B cell (primary cell): ENCODE data around the gene HAX1. TPM values are rescaled to one million over a fixed set of nuclear protein-coding genes. Genes with fewer than 3 reads are reported as not detected.
"Not testable (repeated sequence)": the region's sequence is repeated elsewhere in the genome, so short reads cannot be mapped to it uniquely, and the experiment has no call there.

ENCODE experiments used
- ATAC-seq: fragments of 200-7000 bp; cut with Tn5 transposase; one replicate; pipeline ENCODE4 v1.10.0; 2021; ENCODE audit warnings: low read depth, mild to moderate bottlenecking, moderate number of reproducible peaks, moderate library complexity
- CTCF ChIA-PET: fragments of 350-600 bp; sonication (Branson Sonifier 250); formaldehyde crosslinking; loops from one replicate; lab custom pipeline; 2021; ENCODE audit warnings: antibody characterized with exemption, inconsistent platforms; lab: Charles Lee
- POLR2A ChIA-PET: fragments of 350-600 bp; sonication (Branson Sonifier 250); formaldehyde crosslinking; loops from one replicate; lab custom pipeline; 2021; ENCODE audit warnings: antibody characterized with exemption; lab: Charles Lee
- DNase-seq: peaks from one replicate; pipeline ENCODE4 v3.0.0; 2013
- H2AFZ ChIP-seq: 2 replicates; pipeline ENCODE4 v1.6.1; 2012; ENCODE audit warnings: mild to moderate bottlenecking, low read depth, low read length; ENCODE audit not compliant: insufficient read depth, poor library complexity, severe bottlenecking
- H3K27ac ChIP-seq, 2 donors: 1 replicate in 1 of 2; 2 replicates in 1 of 2; pipeline ENCODE4 v1.5.1; 2012 to 2013; ENCODE audit warnings: low read length in 2 of 2, mild to moderate bottlenecking in 2 of 2, moderate library complexity in 1 of 2
- H3K27me3 ChIP-seq, 4 experiments: fragments of 200-600 bp in 1 of 4; sonication (generic) in 1 of 4; replicated peaks in 1 of 4; 1 replicate in 2 of 4; 2 replicates in 2 of 4; pipeline versions ENCODE4 v1.6.1 to v1.7.0; 2013 to 2016; ENCODE audit warnings: low read length in 3 of 4, mild to moderate bottlenecking in 2 of 4, mixed read lengths in 1 of 4, moderate library complexity in 1 of 4; ENCODE audit not compliant: insufficient read depth in 4 of 4, control insufficient read depth in 3 of 4; ENCODE audit errors: control extremely low read depth in 1 of 4
- H3K36me3 ChIP-seq, 2 experiments: replicated peaks in 1 of 2; 1 replicate in 1 of 2; 2 replicates in 1 of 2; pipeline versions ENCODE4 v1.6.1 to v1.7.1; 2013; ENCODE audit warnings: low read length in 1 of 2; ENCODE audit not compliant: insufficient read depth in 2 of 2, control insufficient read depth in 1 of 2; ENCODE audit errors: control extremely low read depth in 1 of 2, extremely low read depth in 1 of 2
- H3K4me1 ChIP-seq, 2 donors: fragments of 200-600 bp in 1 of 2; sonication (generic) in 1 of 2; 1 replicate in 1 of 2; 2 replicates in 1 of 2; pipeline versions ENCODE4 v1.5.1 to v1.6.1; 2013 to 2017; ENCODE audit warnings: low read length in 2 of 2; ENCODE audit not compliant: control insufficient read depth in 2 of 2, insufficient read depth in 2 of 2
- H3K4me2 ChIP-seq: replicated peaks from 2 replicates; pipeline ENCODE3; 2012; ENCODE audit warnings: mild to moderate bottlenecking, low read depth, low read length; ENCODE audit not compliant: poor library complexity, severe bottlenecking
- H3K4me3 ChIP-seq, 5 experiments: fragments of 200-600 bp in 1 of 5; sonication (generic) in 1 of 5; 1 replicate in 3 of 5; 2 replicates in 2 of 5; pipeline versions ENCODE4 v1.5.1 to v1.7.0; 2011 to 2016; ENCODE audit warnings: low read length in 4 of 5, mild to moderate bottlenecking in 4 of 5, low read depth in 2 of 5, control low read depth in 1 of 5, moderate library complexity in 1 of 5; ENCODE audit not compliant: insufficient read depth in 1 of 5; ENCODE audit errors: control extremely low read depth in 1 of 5, extremely low read depth in 1 of 5
- H3K79me2 ChIP-seq: fragments of 200-600 bp; sonication (generic); one replicate; pipeline ENCODE4 v1.6.0; 2016; ENCODE audit warnings: low read length; ENCODE audit not compliant: control insufficient read depth, insufficient read depth
- H3K9ac ChIP-seq: fragments of 200-600 bp; sonication (generic); 2 replicates; pipeline ENCODE4 v1.6.1; 2017; ENCODE audit warnings: mild to moderate bottlenecking, low read length, moderate library complexity
- H3K9me3 ChIP-seq, 3 donors: one replicate each; pipeline versions ENCODE4 v1.6.1 to v1.7.1; 2013; ENCODE audit warnings: low read length in 2 of 3; ENCODE audit not compliant: control insufficient read depth in 2 of 3, insufficient read depth in 1 of 3; ENCODE audit errors: control extremely low read depth in 1 of 3
- H4K20me1 ChIP-seq: 2 replicates; pipeline ENCODE4 v1.6.0; 2012; ENCODE audit warnings: mild to moderate bottlenecking, low read length; ENCODE audit not compliant: insufficient read depth, control insufficient read depth, poor library complexity, severe bottlenecking
- H3K27ac Mint-ChIP-seq: one replicate; pipeline ENCODE4 v1.8.0; 2021; ENCODE audit warnings: mixed read lengths
- H3K27me3 Mint-ChIP-seq: one replicate; pipeline ENCODE4 v1.8.0; 2021; ENCODE audit warnings: mixed read lengths
- H3K4me1 Mint-ChIP-seq: one replicate; pipeline ENCODE4 v1.8.0; 2021; ENCODE audit warnings: mixed read lengths
- H3K4me3 Mint-ChIP-seq: one replicate; pipeline ENCODE4 v1.8.0; 2021; ENCODE audit warnings: mixed read lengths
- H3K9me3 Mint-ChIP-seq: one replicate; pipeline ENCODE4 v1.8.0; 2022; ENCODE audit warnings: mixed read lengths; ENCODE audit not compliant: insufficient read depth
- EZH2 ChIP-seq: IDR thresholded peaks from 2 replicates; pipeline ENCODE4 v1.6.1; 2012; ENCODE audit warnings: borderline replicate concordance, low read depth, mild to moderate bottlenecking, moderate library complexity, low read length; ENCODE audit not compliant: insufficient read depth, poor library complexity, severe bottlenecking
- WGBS: methylation state at CpG from one replicate; pipeline ENCODE4 v1.1.5; 2013; ENCODE audit warnings: missing lambda C conversion rate; ENCODE audit not compliant: insufficient coverage; 5-methylcytosine and 5-hydroxymethylcytosine counted together
- intact Hi-C: fragments of 100-400 bp; cut with micrococcal nuclease; formaldehyde crosslinking; loops from one replicate; pipeline ENCODE4 v1.10.0; 2022
- polyA plus RNA-seq: library from polyadenylated mRNA; depleted of rRNA; stranded (reverse); fragments of >200 nt; gene quantifications from 2 replicates; pipeline ENCODE4 v1.2.3, GENCODE V29; 2012
- total RNA-seq, 2 donors: library from RNA; stranded (reverse); fragments of 120-200 nt in 1 of 2; gene quantifications; 1 replicate in 1 of 2; 2 replicates in 1 of 2; pipeline versions ENCODE4 v1.2.3 to v1.2.4, GENCODE V29; 2013 to 2022
- TF ChIP-seq, protein P1 (sequence below): fragments of 200-600 bp; IDR thresholded peaks from one replicate; pipeline ENCODE4 v1.8.0; 2022; ENCODE audit warnings: antibody characterized with exemption, mild to moderate bottlenecking

The HAX1 gene
- total and polyA plus RNA-seq, 2 donors (not counting 1 experiment from before 2014, with no cell fraction given), result 85.7 to 88.8 TPM

DNA sequence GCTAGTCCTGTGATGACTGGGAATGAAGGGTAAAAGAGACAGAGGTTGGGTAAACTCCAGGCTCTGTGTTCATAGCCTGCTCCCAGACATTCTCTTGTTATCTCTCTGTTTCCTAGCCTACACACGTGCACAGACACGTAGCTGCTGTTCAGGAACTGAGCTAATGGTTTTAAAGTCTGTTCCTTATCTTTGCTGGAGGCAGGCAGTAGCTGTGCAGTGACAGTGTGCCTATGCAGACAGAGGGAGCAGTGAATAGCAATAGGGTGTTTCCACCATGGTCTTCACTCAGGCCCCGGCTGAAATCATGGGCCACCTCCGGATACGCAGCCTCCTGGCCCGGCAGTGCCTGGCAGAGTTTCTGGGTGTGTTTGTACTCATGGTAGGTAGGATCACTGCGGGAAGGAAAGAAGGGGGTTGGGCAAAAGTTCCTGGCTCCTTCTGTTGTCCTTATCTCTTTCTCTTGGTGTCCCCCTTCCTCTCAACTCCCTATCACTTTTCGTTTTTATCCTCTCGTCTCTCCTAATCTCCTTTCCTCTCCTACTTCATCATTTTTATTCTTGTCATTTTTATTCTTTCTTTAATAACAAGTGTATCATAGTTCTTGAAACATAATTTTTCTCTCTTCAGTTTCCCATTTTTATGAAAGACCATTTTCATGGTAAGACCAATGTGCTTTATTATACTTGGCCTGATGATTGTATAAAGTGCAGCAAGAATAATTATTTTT lies 48.6 kb downstream of the HAX1 start, which contains the start of gene AQP10:
Gene AQP10 (plus strand): TSS at position 212 of the 727 bp plus-strand sequence. CDS start 63 bp downstream, at position 275.
- H3K4me1 Mint-ChIP-seq, result peaks cover 7% of the 10 kb centered on the region
- peaks cover 2 to 11% of the 10 kb centered on the region in 2 donors for H3K4me1 ChIP-seq
- no peaks in the 10 kb centered on the region for H3K79me2 ChIP-seq
- no peak within 1 kb of the TSS for H3K9ac ChIP-seq
- intact Hi-C loops, result loop anchor here (5.0 to 10.0 kb wide), 2 partner anchors 84 to 226 kb away; partner anchors contain the start of gene IL6R
- H3K27me3 Mint-ChIP-seq, result peaks cover 24% of the 10 kb centered on the region
- no peaks in the 10 kb centered on the region for H3K9me3 Mint-ChIP-seq
- H3K27ac Mint-ChIP-seq, result no peak within 1 kb of the TSS
- H3K36me3 ChIP-seq, result no peaks in the 10 kb centered on the region
- H3K4me2 ChIP-seq, result no peak within 1 kb of the TSS
- WGBS, result no CpG with 5 or more reads among the region's 9 CpGs
- TF ChIP-seq EZH2, result no peak
- TF ChIP-seq, protein P1, sequence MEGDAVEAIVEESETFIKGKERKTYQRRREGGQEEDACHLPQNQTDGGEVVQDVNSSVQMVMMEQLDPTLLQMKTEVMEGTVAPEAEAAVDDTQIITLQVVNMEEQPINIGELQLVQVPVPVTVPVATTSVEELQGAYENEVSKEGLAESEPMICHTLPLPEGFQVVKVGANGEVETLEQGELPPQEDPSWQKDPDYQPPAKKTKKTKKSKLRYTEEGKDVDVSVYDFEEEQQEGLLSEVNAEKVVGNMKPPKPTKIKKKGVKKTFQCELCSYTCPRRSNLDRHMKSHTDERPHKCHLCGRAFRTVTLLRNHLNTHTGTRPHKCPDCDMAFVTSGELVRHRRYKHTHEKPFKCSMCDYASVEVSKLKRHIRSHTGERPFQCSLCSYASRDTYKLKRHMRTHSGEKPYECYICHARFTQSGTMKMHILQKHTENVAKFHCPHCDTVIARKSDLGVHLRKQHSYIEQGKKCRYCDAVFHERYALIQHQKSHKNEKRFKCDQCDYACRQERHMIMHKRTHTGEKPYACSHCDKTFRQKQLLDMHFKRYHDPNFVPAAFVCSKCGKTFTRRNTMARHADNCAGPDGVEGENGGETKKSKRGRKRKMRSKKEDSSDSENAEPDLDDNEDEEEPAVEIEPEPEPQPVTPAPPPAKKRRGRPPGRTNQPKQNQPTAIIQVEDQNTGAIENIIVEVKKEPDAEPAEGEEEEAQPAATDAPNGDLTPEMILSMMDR, result no peak
- ATAC-seq, result no peak
- H3K9me3 ChIP-seq, result peaks cover 3 to 12% (median 5%) of the 10 kb centered on the region in 3 donors
- no peak for DNase-seq
- no peak within 1 kb of the TSS for H3K4me3 Mint-ChIP-seq
- no peak within 1 kb of the TSS for H2AFZ ChIP-seq
- peaks cover 0 to 20% (median 5%) of the 10 kb centered on the region in 4 experiments for H3K27me3 ChIP-seq
- no peaks in the 10 kb centered on the region for H4K20me1 ChIP-seq
- no peak within 1 kb of the TSS for H3K27ac ChIP-seq
- no peak within 1 kb of the TSS for H3K4me3 ChIP-seq
- ChIA-PET CTCF (interaction anchor here (8.8 kb wide), 1 partner anchor 14 kb away, joined by 148 read pairs; no protein-coding TSS in a partner anchor), POLR2A (no interaction called here)

DNA sequence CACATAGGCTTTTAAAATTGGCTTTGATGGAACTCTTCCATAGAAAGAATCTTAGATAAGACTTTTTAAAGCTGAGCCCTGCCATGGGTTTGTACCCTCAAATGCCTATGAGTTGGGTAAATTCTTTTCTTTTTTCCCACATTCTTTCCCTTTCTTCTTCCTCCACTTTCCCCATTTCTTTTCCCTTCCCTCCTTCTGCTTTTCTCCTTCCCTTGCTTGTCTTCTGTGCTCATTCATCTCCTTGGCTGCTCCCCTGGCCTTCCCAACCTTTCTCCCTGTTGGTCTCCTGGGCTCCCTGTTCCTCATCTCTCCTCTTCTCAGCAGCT lies 49.1 kb downstream of the HAX1 start:
- peaks cover 7 to 17% of the 10 kb centered on the region in 2 donors for H3K4me1 ChIP-seq
- DNase-seq, POLR2A ChIA-PET, H3K4me3 Mint-ChIP-seq, H3K4me3 ChIP-seq, ATAC-seq, H3K27ac Mint-ChIP-seq, H3K4me2 ChIP-seq, H3K36me3 ChIP-seq, H3K79me2 ChIP-seq, H3K27ac ChIP-seq, H3K9me3 ChIP-seq, H3K9me3 Mint-ChIP-seq, H4K20me1 ChIP-seq, H2AFZ ChIP-seq, H3K9ac ChIP-seq: not testable (repeated sequence)
- peaks cover 13% of the 10 kb centered on the region for H3K4me1 Mint-ChIP-seq
- peaks cover 24% of the 10 kb centered on the region for H3K27me3 Mint-ChIP-seq
- intact Hi-C loops, result loop anchor here (5.0 to 10.0 kb wide), 2 partner anchors 83 to 226 kb away; partner anchors contain the start of gene IL6R
- H3K27me3 ChIP-seq, result peaks cover 0 to 18% (median 5%) of the 10 kb centered on the region in 4 experiments
- CTCF ChIA-PET, result interaction anchor here (8.8 kb wide), 1 partner anchor 14 kb away, joined by 148 read pairs; no protein-coding TSS in a partner anchor
